Esophagus muscularis mucosa (tissue), 4 donors: Measurements from ENCODE around the gene ACTN4. TPM values are rescaled to one million over a fixed set of nuclear protein-coding genes. Genes with fewer than 3 reads are reported as not detected.
"Not testable (repeated sequence)": the region's sequence is repeated elsewhere in the genome, so short reads cannot be mapped to it uniquely, and the experiment has no call there.

Source experiments
- DNase-seq: peaks from one replicate; pipeline ENCODE4 v3.0.0-alpha.2; 2017; ENCODE audit errors: extremely low spot score
- H3K27ac ChIP-seq, 4 donors: fragments of 200-600 bp; sonication (generic); replicated peaks in 1 of 4; 1 replicate in 3 of 4; 2 replicates in 1 of 4; pipeline ENCODE4 v1.5.1; 2016 to 2019; ENCODE audit warnings: mild to moderate bottlenecking in 1 of 4
- H3K27me3 ChIP-seq, 4 donors: fragments of 200-600 bp; sonication (generic); one replicate each; pipeline versions ENCODE4 v1.5.1 to v1.6.0; 2016 to 2019
- H3K36me3 ChIP-seq, 4 donors: fragments of 200-600 bp; sonication (generic); one replicate each; pipeline ENCODE4 v1.5.1; 2016 to 2019
- H3K4me1 ChIP-seq, 4 donors: fragments of 200-600 bp; sonication (generic); one replicate each; pipeline ENCODE4 v1.5.1; 2016 to 2019
- H3K4me3 ChIP-seq, 4 donors: fragments of 200-600 bp; sonication (generic); 1 replicate in 2 of 4; 2 replicates in 2 of 4; pipeline ENCODE4 v1.5.1; 2016 to 2019; ENCODE audit warnings: mild to moderate bottlenecking in 4 of 4, moderate library complexity in 1 of 4
- H3K9me3 ChIP-seq, 4 donors: fragments of 200-600 bp; sonication (generic); 1 replicate in 3 of 4; 2 replicates in 1 of 4; pipeline ENCODE4 v1.5.1; 2016 to 2019
- CTCF ChIP-seq, 3 experiments: fragments of 200-600 bp in 2 of 3; fragments of 450-650 bp in 1 of 3; sonication (generic) in 2 of 3; IDR thresholded peaks; one replicate each; pipeline ENCODE4 v1.5.1; 2017 to 2019; ENCODE audit warnings: antibody characterized with exemption in 3 of 3, mild to moderate bottlenecking in 2 of 3, moderate library complexity in 1 of 3
- EP300 ChIP-seq: sonication (generic); formaldehyde crosslinking; IDR thresholded peaks from one replicate; pipeline ENCODE4 v1.6.1; 2017; ENCODE audit warnings: antibody characterized with exemption
- POLR2A ChIP-seq: fragments of 450-650 bp; IDR thresholded peaks from one replicate; pipeline ENCODE4 v1.6.1; 2017; ENCODE audit warnings: antibody characterized with exemption, moderate library complexity, mild to moderate bottlenecking, low read depth
- POLR2AphosphoS5 ChIP-seq, 2 donors: sonication (generic); formaldehyde crosslinking; IDR thresholded peaks; one replicate each; pipeline ENCODE4 v1.6.1; 2017; ENCODE audit warnings: antibody characterized with exemption in 2 of 2
- whole genome bisulfite sequencing: methylation state at CpG from one replicate; pipeline ENCODE4 v1.1.5; 2018; 5-methylcytosine and 5-hydroxymethylcytosine counted together
- intact Hi-C: fragments of 100-400 bp; cut with DNase I; formaldehyde crosslinking; loops from one replicate; pipeline ENCODE4 v1.15.1; 2023
- total RNA-seq, 4 donors: library from RNA; depleted of rRNA; stranded (reverse); fragments of >200 nt; gene quantifications; one replicate each; pipeline versions ENCODE4 v1.1.0 to v1.2.1, GENCODE V29; 2016

Gene ACTN4
- total RNA-seq, result 100 to 1,000 TPM; 416 to 816 (median 598) TPM

DNA sequence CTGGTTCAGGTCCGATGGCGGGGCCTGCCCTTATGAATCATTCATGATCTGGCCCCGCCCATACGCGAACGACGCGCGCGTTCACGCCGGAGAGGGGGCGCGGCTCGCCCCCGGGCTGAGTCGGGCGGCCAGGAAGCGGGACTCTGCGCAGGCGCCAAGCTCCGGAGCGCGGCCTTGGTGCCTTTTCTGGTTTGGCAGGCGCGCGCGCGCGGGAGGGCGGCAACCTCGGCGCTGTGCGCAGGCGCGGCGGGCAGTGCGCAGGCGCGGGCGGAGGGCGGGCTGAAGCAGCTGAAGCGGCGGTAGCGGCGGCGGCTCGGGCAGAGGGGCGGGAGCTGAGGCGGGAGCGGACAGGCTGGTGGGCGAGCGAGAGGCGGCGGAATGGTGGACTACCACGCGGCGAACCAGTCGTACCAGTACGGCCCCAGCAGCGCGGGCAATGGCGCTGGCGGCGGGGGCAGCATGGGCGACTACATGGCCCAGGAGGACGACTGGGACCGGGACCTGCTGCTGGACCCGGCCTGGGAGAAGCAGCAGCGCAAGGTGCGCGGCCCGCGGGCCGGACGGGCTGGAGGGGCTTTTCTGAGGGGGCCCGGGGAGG lies at the start of gene ACTN4:
Gene ACTN4, plus strand, starts transcription at position 282 of the 598 bp plus-strand sequence. Its CDS starts 97 bp downstream, at position 379.
- Histone ChIP-seq H3K4me3 (peak within 1 kb of the TSS; percentile 97 to 100 (median 98)), H3K4me1 (peaks cover 33 to 41% (median 39%) of the 10 kb centered on the region in 4 donors), H3K27me3 (no peaks in the 10 kb centered on the region), H3K36me3 (no peaks in the 10 kb centered on the region), H3K9me3 (no peaks in the 10 kb centered on the region), H3K27ac (peak within 1 kb of the TSS; percentile 92 to 99 (median 98))
- 0% methylated on average over 16 of the region's 77 CpGs for WGBS
- TF ChIP-seq CTCF (IDR thresholded peaks at IDR 0.05) (peak in 1 of 3 experiments; percentile 38), EP300 (no peak), POLR2A (peak; percentile 96), POLR2AphosphoS5 (IDR thresholded peaks at IDR 0.05) (peak; percentile 98 to 99)
- intact Hi-C loops, result loop anchor here (5.0 kb wide), 1 partner anchor 200 kb away; the partner anchor contains the start of gene HNRNPL
- DNase-seq, result peak; percentile 99

DNA sequence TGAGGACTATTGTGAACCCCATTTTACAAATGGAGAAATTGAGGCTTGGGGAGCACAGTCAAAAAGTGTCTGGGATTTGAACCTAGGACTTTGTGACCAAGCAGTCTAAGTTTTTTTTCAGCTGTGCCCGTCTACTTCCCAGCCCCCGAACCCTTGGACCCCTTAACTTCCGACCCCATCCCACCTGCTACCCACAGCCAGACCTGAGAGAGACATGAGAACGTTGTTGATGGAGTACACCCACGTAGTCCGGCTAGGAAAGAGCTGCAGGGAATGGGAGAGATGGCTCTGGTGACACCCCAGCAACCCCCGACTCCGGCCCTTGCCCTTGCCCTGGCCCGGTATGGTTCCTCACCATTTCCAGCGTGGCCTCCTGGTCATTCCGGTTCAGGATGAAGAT lies 47.7 kb upstream of the ACTN4 start:
- TF ChIP-seq POLR2AphosphoS5 (IDR thresholded peaks at IDR 0.05) (no peak), CTCF (IDR thresholded peaks at IDR 0.05) (no peak), EP300 (no peak), POLR2A (no peak)
- H3K4me3 ChIP-seq, result no peak overlapping the region
- H3K27ac ChIP-seq, result no peak overlapping the region
- intact Hi-C loops, result loop anchor here (10.0 kb wide), 1 partner anchor 55 kb away; no protein-coding TSS in a partner anchor
- peaks cover 0 to 20% (median 7%) of the 10 kb centered on the region in 4 donors for H3K27me3 ChIP-seq
- no peaks in the 10 kb centered on the region for H3K9me3 ChIP-seq
- no peak for DNase-seq
- no peaks in the 10 kb centered on the region for H3K36me3 ChIP-seq
- H3K4me1 ChIP-seq, result peaks cover 3 to 10% (median 8%) of the 10 kb centered on the region in 4 donors
- WGBS, result 85% methylated on average over 11 of the region's 11 CpGs

DNA sequence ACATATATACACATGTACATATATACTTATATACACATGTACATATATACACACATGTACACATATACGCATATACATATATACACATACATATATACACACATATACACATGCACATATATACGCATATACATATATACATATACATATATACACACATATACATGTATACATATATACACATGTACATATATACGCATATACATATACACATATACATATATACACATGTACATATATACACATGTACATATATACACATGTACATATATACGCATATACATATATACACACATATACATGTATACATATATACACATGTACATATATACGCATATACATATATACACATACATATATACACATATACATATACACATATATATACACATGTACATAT lies 44.6 kb upstream of the ACTN4 start:
- not testable (repeated sequence) for H3K27ac ChIP-seq, H3K9me3 ChIP-seq, H3K4me3 ChIP-seq, H3K4me1 ChIP-seq, DNase-seq, H3K27me3 ChIP-seq, H3K36me3 ChIP-seq
- intact Hi-C loops, result loop anchor here (10.0 kb wide), 1 partner anchor 58 kb away; no protein-coding TSS in a partner anchor
- 94% methylated on average over 5 of the region's 5 CpGs for WGBS

- intact Hi-C loops, result loop anchor here (10.0 kb wide), 1 partner anchor 61 kb away; no protein-coding TSS in a partner anchor
Measured at GRCh38 chr19:38606131-38606530, 41.3 kb upstream of the ACTN4 start.

More at GRCh38 chr19:38606131-38606530, 41.3 kb upstream of the ACTN4 start:
- TF ChIP-seq POLR2AphosphoS5 (IDR thresholded peaks at IDR 0.05) (no peak), POLR2A (no peak), EP300 (no peak), CTCF (IDR thresholded peaks at IDR 0.05) (no peak)
- WGBS, result 75% methylated on average over 6 of the region's 6 CpGs
- Histone ChIP-seq H3K27me3 (no peaks in the 10 kb centered on the region), H3K4me3 (no peak overlapping the region), H3K9me3 (no peaks in the 10 kb centered on the region), H3K27ac (no peak overlapping the region), H3K36me3 (no peaks in the 10 kb centered on the region), H3K4me1 (no peaks in the 10 kb centered on the region)
- DNase-seq, result no peak
